ENCODE measurements around the gene MYEF2.

GRCh38 chr15:48177383-48177765 is 721 bp downstream of the MYEF2 start:
- TF ChIP-seq CTCF (conservative IDR thresholded peaks at IDR 0.05; ENCODE audit: low read length) (no peak), EZH2phosphoT487 (IDR thresholded peaks at IDR 0.05; ENCODE audit: borderline replicate concordance) (no peak)

All from Loucy (cell line).